ENCODE results near the gene NEB.
"Not testable (repeated sequence)": the region's sequence is repeated elsewhere in the genome, so short reads cannot be mapped to it uniquely, and the experiment has no call there.

NEB gene

GRCh38 chr2:151688719-151689118, 45.6 kb downstream of the NEB start:
- DNase-seq, result no peak

DNA sequence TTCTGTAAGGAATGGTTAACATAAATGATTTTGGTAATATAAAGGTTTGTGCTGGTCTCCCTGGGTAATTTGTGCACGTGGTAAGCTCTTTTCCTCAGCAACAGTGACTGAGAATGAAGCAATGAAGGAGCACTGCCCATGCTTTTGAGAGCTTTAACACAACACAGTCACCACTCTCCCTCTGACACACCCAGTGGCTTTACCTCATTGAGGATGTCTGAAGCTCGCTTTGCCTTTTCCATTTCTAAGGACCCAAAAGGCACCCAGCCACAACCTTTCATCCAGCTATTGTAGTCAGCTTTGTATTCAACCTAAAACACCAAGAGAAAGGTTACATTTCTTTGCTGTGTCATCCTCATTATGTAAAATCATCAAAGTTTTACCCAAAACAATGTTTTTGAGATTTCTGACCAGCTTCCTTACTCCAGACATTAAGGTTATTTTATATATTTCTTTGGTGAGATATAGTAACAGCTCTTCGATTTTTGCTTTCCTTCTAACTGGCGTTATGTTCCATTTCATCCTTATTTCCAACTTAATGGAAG, 51.7 kb downstream of the NEB start:
- no peak for DNase-seq

DNA sequence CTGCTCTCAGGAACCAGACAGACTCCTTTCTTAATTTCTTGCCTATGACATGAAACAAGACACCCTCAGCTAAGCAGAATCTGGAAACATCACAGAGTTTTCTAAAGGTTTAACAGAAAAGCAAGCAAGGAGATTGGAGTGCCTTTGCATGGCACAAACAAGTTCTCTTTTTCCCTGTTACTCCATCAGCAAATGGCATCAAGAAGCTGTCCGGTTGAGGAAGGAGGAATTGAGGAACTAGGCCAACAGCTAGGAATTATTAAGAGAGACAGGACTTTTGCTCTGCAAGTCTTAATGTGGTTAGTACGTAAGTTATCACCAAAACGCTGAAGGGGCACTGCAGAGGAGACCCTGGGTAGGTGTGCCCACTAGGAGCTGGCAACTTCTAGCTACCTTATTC, 53.2 kb downstream of the NEB start:
- DNase-seq, result no peak

- no peak for DNase-seq
Measured at GRCh38 chr2:151679994-151680393, 54.3 kb downstream of the NEB start.

DNA sequence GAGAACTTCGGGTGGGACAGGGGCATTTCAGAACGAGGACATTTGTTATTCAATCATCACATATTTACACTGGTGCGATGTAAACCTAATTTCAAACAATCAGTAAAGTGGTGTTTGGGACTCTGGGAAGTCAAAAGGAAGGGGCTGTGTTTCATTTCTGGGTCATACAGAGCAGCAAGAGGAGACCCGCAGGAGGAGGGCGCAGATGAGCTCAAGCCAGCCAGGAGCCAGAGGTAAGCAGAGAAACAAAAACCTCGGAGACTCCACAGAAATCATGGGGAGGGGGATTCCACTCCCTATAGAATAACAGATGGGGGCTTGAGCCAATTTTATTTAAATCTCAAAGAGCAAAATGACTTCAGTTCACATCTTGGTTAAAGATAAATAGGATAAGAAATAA, 55.4 kb downstream of the NEB start:
- no peak for DNase-seq

GRCh38 chr2:151673016-151673415, 61.3 kb downstream of the NEB start:
- DNase-seq, result no peak

DNA sequence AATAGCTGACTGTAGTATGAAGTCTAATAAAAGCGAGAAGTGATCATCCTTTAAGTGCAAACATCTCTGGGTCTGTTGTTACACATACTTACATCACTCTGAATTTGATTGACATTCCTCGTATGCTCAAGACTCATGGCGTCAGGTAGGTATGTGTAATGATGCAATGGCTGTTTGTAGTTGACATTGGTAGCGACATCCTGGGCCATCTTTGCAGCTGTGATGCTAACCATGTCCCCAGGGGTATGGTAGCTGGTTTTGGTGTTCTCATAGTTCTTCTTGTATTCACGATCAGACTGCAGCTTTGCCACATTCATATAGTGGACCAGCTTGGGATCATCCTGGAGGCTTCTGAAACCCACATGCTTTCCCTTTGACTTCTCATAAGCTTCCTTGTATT, 62.0 kb downstream of the NEB start:
- DNase-seq, result no peak

DNA sequence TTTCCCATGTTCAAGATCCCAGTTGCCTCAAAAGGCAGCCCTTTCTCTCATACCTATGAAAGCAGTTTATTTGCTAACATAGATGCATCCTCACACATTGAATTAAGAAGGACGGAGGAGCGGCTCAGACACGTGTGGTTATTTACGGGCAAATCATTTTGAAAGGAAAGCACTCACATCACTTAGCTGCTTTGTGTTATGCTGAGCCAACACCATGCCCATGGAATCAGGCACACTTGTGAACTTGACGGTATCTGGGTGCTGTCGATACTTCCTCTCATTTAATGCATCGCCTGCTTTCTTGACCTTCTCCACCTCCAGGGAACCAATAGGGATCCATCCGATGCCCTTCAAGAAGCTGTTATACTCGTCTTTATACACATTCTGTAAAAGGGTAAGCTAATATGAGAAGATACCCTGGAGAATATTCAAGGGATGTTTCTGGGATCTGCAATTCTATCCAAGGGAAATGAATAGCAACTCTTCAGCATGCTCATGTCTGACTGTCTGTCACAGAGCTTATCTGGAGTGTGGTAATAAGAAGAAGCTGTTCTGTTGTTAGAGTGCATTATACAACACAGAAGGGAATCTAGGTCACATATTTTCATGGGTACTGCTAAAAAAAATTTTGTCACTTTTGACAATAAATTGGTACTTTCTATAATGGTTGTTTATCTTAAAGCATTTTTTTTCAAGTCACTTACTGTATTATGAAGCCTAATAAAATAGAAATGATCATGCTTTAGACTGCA, 63.3 kb downstream of the NEB start:
- no peak for DNase-seq

DNA sequence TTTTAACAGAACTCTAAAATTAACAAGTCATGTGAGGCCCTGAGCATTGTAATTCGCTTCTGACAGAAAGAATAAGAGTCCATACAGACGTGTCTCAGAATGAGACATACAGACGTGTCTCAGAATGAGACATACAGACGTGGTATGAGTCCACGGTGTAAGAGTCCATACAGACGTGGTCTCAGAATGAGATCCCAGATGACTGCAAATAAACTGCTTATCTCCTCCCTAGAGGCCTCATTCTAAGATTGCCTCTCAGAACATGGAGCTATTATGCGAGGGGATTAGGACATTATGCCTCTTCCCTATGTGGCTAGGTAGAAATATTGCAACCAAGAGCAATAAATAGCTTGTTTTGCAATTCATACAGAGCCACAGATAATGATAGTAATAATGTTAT, 63.9 kb downstream of the NEB start:
- no peak for DNase-seq

GRCh38 chr2:151669585-151670081, 64.6 kb downstream of the NEB start:
- DNase-seq, result no peak

- no peak for DNase-seq
Measured at GRCh38 chr2:151668737-151669136, 65.5 kb downstream of the NEB start.

- no peak for DNase-seq
Measured at GRCh38 chr2:151665959-151666358, 68.3 kb downstream of the NEB start.

- no peak for DNase-seq
Measured at GRCh38 chr2:151664520-151664919, 69.8 kb downstream of the NEB start.

- no peak for DNase-seq
Measured at GRCh38 chr2:151661625-151662024, 72.7 kb downstream of the NEB start.

GRCh38 chr2:151658081-151658480, 76.2 kb downstream of the NEB start:
- DNase-seq, result no peak

DNA sequence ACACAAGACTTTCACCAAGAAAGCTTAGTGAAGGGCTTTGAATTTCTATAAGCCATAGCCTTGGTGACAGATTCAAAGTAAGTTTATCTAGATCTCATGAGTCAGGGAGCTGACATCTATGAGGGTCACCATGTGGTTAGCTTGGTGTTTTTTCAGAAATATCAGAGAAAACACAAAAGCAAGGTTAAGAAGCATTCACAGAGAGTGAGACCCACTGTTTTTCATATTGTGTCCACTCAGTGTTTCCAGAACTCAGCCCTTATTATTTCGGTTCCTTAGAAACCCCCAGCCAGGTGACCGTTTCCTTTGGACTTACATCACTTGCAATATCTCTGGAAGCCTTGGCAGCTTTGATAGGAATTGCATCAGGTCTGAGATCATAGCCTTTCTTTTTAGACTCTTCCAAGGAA, 76.6 kb downstream of the NEB start:
- no peak for DNase-seq

DNA sequence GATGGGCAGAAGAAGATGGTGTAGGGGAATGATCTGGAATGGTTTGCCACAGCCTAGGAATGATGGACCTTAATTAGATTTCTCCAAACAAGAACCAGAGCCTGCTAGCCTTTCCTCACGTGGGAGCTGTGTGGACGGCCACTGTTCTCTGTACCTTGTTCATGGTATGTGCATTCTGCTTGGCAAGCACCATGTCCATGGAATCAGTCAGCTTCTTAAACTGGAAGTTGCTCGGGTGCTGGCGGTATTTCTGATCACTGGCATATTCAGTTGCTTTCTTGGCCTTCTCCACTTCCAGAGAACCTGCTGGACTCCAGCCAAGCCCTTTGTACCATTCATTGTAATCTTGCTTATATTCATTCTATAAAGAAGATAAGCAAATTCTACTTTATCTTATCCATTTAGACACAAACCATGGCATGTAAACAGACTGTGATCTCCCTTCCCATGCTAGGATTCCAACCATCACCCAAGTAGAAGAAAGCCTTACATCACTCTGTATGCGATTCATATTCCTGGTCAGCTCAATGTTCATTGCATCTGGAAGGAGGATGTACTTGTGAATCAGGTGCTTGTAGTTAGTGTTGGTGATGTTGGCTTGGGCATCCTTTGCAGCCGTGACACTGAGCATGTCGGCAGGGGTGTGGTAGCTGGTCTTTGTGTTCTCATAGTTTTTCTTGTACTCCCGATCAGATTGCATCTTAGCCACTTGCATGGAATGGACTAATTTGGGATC, 78.4 kb downstream of the NEB start:
- DNase-seq, result no peak

DNA sequence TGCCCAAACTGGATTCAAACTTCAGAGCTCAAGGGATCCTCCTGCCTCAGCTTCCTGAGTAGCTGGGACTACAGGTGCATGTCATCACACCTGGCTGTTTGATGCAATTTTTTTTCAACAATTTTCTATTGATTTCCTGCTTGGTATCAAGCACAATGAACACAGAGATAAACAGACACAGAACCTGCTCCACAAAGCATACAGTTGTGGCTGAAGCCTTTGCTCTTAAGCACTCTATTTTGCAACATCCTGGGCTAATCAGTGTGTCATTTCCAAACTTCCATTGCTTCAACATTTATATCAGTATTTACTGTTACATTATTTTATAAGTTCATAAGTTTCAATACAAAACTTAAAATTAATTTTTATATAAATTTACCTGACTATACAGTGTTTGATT, 79.4 kb downstream of the NEB start:
- DNase-seq, result no peak

- DNase-seq, result no peak
Measured at GRCh38 chr2:151654085-151654484, 80.2 kb downstream of the NEB start.

DNA sequence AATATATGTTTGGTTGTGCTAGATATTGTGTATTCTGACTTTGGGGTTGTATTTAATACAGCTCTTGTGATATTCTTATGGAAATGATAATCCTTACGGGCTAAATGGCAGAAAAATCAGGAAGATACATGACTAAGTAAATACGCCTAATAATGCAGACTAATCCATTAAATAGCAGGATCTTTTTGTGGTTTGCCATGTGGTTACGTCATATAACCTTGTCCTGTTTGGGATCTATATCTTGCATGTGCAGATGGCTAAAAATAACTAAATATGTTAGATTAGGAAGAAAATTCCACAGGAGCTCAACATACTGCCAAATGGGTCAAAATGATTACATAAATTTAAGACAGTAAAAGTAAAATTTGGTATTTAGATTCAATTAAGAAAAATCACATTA, 83.0 kb downstream of the NEB start:
- DNase-seq, result no peak

GRCh38 chr2:151650456-151650855, 83.8 kb downstream of the NEB start:
- DNase-seq, result no peak

- DNase-seq, result no peak
Measured at GRCh38 chr2:151649966-151650365, 84.3 kb downstream of the NEB start.

- no peak for DNase-seq
Measured at GRCh38 chr2:151649400-151649799, 84.9 kb downstream of the NEB start.

GRCh38 chr2:151646512-151646911, 87.8 kb downstream of the NEB start:
- DNase-seq, result not testable (repeated sequence)

All from NCI-H1417 treated with DMSO at 0.1 percent for 48 hours (cell line).